Progenitor cell of endocrine pancreas (in vitro differentiated cells): ENCODE results near the gene MPP3. TPM values are rescaled to one million over a fixed set of nuclear protein-coding genes. Genes with fewer than 3 reads are reported as not detected.

Experiments
- DNase-seq: peaks from one replicate; pipeline ENCODE4 v3.0.0; 2021; ENCODE audit warnings: low spot score; ENCODE audit not compliant: unreplicated experiment
- H3K27ac Mint-ChIP-seq: 2 replicates; pipeline ENCODE4 v1.8.0; 2021; ENCODE audit warnings: mild to moderate bottlenecking, moderate library complexity, mixed read lengths
- H3K27me3 Mint-ChIP-seq: 2 replicates; pipeline ENCODE4 v1.8.0; 2021; ENCODE audit warnings: mixed read lengths
- H3K36me3 Mint-ChIP-seq: 2 replicates; pipeline ENCODE4 v1.8.0; 2022; ENCODE audit warnings: mixed read lengths; ENCODE audit not compliant: insufficient read depth
- H3K4me1 Mint-ChIP-seq: 2 replicates; pipeline ENCODE4 v1.8.0; 2021; ENCODE audit warnings: low read depth, mixed read lengths
- H3K4me3 Mint-ChIP-seq: 2 replicates; pipeline ENCODE4 v1.8.0; 2021; ENCODE audit warnings: low read depth, mild to moderate bottlenecking, moderate library complexity, mixed read lengths
- H3K9me3 Mint-ChIP-seq: 2 replicates; pipeline ENCODE4 v1.8.0; 2021; ENCODE audit warnings: low read depth, mixed read lengths
- total RNA-seq: library from RNA; stranded (reverse); gene quantifications from 2 replicates; pipeline ENCODE4 v1.2.1, GENCODE V29; 2021
- TF ChIP-seq, protein P1 (sequence below): fragments of 200-600 bp; sonication (generic); IDR thresholded peaks from one replicate; pipeline ENCODE4 v1.5.0; 2021; ENCODE audit warnings: antibody characterized with exemption, mild to moderate bottlenecking; ENCODE audit not compliant: unreplicated experiment

The MPP3 gene
- total RNA-seq, 1 donor from 2014 or later, result 12.6 TPM

DNA sequence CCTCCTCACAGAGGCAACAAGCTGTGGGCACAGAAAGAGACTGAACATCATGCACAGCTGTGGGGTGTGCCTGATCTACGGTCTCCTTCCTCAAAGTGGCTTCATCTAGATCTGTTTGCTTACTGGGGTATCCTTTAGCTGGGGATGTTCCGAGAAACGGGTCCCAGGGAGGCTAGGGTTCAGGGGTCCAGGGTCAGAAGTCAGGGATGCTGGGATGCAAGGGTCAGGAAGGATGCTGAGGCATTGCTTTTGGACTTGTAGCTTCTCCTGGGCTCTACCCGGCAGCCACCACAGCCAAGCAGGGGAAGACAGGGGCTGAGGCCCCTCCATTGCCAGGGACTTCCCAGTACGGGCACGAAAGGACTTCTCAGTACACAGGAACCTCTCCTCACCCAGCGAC lies 20.6 kb upstream of the MPP3 start:
- H3K36me3 Mint-ChIP-seq, result no peaks in the 10 kb centered on the region
- H3K27ac Mint-ChIP-seq, result no peak overlapping the region
- H3K9me3 Mint-ChIP-seq, result no peaks in the 10 kb centered on the region
- no peaks in the 10 kb centered on the region for H3K4me1 Mint-ChIP-seq
- H3K27me3 Mint-ChIP-seq, result peaks cover 31% of the 10 kb centered on the region
- no peak for DNase-seq
- H3K4me3 Mint-ChIP-seq, result no peak overlapping the region
- TF ChIP-seq, protein P1, sequence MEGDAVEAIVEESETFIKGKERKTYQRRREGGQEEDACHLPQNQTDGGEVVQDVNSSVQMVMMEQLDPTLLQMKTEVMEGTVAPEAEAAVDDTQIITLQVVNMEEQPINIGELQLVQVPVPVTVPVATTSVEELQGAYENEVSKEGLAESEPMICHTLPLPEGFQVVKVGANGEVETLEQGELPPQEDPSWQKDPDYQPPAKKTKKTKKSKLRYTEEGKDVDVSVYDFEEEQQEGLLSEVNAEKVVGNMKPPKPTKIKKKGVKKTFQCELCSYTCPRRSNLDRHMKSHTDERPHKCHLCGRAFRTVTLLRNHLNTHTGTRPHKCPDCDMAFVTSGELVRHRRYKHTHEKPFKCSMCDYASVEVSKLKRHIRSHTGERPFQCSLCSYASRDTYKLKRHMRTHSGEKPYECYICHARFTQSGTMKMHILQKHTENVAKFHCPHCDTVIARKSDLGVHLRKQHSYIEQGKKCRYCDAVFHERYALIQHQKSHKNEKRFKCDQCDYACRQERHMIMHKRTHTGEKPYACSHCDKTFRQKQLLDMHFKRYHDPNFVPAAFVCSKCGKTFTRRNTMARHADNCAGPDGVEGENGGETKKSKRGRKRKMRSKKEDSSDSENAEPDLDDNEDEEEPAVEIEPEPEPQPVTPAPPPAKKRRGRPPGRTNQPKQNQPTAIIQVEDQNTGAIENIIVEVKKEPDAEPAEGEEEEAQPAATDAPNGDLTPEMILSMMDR, result no peak

DNA sequence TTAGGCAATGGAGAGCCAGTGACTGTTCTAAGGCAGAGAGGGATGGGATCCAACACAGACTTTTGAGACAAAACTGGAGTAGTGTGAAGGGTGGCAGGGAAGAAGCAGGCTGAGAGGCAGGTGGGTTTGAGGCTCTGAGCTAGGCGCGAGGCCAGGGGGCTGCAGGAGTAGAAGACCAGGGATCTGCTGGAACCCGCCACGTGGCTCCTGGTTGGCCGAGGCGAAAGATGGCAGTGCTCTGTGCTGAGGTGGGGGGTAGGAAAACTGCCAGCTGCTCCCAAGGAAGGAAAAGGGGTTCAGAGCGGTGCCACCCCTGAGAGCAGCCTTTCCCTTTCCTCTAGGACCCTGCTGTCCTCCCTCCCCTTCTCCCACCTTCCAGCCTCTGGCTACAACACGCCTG lies 19.6 kb upstream of the MPP3 start:
- no peak overlapping the region for H3K27ac Mint-ChIP-seq

DNA sequence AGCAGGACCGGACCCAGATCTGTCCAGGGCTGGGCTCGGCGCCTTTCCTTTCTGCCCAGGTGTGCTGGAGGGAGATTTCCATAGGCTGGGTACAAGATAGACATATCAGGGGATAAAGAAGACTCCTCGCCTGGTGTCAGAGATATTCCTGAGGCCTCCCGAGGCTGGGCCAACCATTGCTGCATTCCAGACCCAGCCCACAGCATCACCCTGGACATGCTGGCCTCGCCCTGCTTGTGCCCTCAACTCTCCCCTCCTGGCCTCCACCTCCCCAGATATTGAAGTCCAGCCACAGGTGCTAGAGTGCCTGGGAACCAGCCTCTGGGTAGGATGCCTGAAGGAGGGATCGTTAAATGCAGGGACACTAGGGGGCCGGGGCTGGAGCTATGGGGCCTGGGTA lies 16.2 kb upstream of the MPP3 start:
- no peak for DNase-seq
- TF ChIP-seq, protein P1, result no peak

More for the DNA sequence above, 19.6 kb upstream of the MPP3 start:
- no peaks in the 10 kb centered on the region for H3K4me1 Mint-ChIP-seq
- peaks cover 35% of the 10 kb centered on the region for H3K27me3 Mint-ChIP-seq
- H3K9me3 Mint-ChIP-seq, result no peaks in the 10 kb centered on the region
- no peaks in the 10 kb centered on the region for H3K36me3 Mint-ChIP-seq
- no peak overlapping the region for H3K4me3 Mint-ChIP-seq
- no peak for DNase-seq
- TF ChIP-seq, protein P1, result no peak

DNA sequence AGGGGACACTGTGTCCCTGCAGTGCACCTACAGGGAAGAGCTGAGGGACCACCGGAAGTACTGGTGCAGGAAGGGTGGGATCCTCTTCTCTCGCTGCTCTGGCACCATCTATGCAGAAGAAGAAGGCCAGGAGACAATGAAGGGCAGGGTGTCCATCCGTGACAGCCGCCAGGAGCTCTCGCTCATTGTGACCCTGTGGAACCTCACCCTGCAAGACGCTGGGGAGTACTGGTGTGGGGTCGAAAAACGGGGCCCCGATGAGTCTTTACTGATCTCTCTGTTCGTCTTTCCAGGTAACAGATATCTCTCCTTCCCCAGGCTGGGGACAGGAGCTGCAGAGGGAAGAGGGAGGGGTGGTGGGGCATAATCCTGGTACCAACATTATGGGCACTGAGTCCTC lies 15.7 kb upstream of the MPP3 start:
- Mint-ChIP-seq H3K4me3 (no peak overlapping the region), H3K36me3 (no peaks in the 10 kb centered on the region), H3K27ac (no peak overlapping the region), H3K4me1 (no peaks in the 10 kb centered on the region), H3K9me3 (no peaks in the 10 kb centered on the region), H3K27me3 (peaks cover 25% of the 10 kb centered on the region)
- TF ChIP-seq, protein P1, result no peak
- no peak for DNase-seq

More for the DNA sequence above, 16.2 kb upstream of the MPP3 start:
- Mint-ChIP-seq H3K27ac (no peak overlapping the region), H3K4me1 (no peaks in the 10 kb centered on the region), H3K36me3 (no peaks in the 10 kb centered on the region), H3K9me3 (no peaks in the 10 kb centered on the region), H3K4me3 (no peak overlapping the region), H3K27me3 (peaks cover 25% of the 10 kb centered on the region)

DNA sequence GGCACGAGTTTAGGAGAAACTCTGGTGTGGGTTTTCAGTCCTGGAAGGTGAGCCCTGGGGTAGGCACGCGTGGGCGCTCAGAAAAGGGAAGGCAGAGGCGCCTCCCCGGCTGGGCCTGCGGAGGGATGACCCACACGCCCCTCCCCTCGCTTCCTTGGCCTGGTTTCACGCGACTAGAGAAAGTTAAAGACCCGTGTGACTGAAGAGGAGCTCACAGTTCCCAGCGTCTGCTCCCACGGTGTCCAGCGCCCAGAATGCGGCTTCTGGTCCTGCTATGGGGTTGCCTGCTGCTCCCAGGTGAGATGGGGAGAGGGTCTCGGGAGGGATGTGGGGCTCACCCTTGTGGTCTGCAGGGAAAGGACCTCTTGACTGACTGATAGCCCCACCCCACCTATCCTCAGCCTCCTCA lies 14.0 kb upstream of the MPP3 start, which contains the start of gene CD300LG:
Gene CD300LG, plus strand, starts transcription at position 214 of the 409 bp plus-strand sequence. Its CDS starts 41 bp downstream, at position 255.
- Mint-ChIP-seq H3K27me3 (peaks cover 22% of the 10 kb centered on the region), H3K4me1 (no peaks in the 10 kb centered on the region), H3K9me3 (no peaks in the 10 kb centered on the region), H3K27ac (no peak within 1 kb of the TSS), H3K36me3 (no peaks in the 10 kb centered on the region), H3K4me3 (no peak within 1 kb of the TSS)
- no peak for DNase-seq
- TF ChIP-seq, protein P1, result no peak
